Fibroblast of mammary gland (primary cell): ENCODE results near the gene CAMK1D.
A peak's percentile ranks its signal among the peaks of the same experiment; 100 is the strongest.
"Not testable (repeated sequence)": the region's sequence is repeated elsewhere in the genome, so short reads cannot be mapped to it uniquely, and the experiment has no call there.

Experiments
- DNase-seq: peaks from one replicate; pipeline ENCODE4 v3.0.0-alpha.2; 2010; ENCODE audit warnings: low read depth
- H3K4me3 ChIP-seq: 2 replicates; pipeline ENCODE4 v1.5.1; 2011; ENCODE audit warnings: low read depth, mild to moderate bottlenecking, low read length, moderate library complexity; ENCODE audit not compliant: control insufficient read depth
- TF ChIP-seq, protein P1 (sequence below): conservative IDR thresholded peaks from 2 replicates; pipeline ENCODE4 v1.5.1; 2011; ENCODE audit warnings: low read depth, low read length, inconsistent platforms; ENCODE audit not compliant: control insufficient read depth, insufficient read depth

CAMK1D gene

DNA sequence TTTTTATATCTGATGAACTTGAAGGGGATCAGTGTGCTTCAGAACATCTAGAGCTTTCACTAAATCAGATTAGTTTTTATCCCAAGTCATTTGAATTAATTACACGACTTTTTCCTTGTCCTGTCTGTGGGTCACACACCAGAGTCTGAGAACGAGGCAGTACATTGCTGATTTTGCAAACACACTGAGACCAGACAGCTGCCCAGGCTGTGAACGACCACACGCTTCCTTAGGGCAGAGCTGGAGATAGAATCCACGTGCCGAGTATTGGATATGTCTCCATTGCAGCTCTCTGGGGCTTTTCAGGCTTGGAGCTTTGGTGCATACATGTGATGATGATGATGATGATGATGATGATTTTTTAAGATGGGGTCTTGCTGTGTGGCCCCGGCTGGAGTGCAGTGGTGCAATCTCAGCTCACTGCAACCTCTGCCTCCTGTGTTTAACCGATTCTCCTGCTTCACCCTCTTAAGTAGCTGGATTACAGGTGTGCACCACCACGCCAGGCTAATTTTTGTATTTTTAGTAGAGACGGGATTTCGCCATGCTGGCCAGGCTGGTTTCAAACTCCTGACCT, 81.1 kb downstream of the CAMK1D start:
- no peak overlapping the region for H3K4me3 ChIP-seq
- no peak for DNase-seq
- TF ChIP-seq, protein P1, sequence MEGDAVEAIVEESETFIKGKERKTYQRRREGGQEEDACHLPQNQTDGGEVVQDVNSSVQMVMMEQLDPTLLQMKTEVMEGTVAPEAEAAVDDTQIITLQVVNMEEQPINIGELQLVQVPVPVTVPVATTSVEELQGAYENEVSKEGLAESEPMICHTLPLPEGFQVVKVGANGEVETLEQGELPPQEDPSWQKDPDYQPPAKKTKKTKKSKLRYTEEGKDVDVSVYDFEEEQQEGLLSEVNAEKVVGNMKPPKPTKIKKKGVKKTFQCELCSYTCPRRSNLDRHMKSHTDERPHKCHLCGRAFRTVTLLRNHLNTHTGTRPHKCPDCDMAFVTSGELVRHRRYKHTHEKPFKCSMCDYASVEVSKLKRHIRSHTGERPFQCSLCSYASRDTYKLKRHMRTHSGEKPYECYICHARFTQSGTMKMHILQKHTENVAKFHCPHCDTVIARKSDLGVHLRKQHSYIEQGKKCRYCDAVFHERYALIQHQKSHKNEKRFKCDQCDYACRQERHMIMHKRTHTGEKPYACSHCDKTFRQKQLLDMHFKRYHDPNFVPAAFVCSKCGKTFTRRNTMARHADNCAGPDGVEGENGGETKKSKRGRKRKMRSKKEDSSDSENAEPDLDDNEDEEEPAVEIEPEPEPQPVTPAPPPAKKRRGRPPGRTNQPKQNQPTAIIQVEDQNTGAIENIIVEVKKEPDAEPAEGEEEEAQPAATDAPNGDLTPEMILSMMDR, result no peak

DNA sequence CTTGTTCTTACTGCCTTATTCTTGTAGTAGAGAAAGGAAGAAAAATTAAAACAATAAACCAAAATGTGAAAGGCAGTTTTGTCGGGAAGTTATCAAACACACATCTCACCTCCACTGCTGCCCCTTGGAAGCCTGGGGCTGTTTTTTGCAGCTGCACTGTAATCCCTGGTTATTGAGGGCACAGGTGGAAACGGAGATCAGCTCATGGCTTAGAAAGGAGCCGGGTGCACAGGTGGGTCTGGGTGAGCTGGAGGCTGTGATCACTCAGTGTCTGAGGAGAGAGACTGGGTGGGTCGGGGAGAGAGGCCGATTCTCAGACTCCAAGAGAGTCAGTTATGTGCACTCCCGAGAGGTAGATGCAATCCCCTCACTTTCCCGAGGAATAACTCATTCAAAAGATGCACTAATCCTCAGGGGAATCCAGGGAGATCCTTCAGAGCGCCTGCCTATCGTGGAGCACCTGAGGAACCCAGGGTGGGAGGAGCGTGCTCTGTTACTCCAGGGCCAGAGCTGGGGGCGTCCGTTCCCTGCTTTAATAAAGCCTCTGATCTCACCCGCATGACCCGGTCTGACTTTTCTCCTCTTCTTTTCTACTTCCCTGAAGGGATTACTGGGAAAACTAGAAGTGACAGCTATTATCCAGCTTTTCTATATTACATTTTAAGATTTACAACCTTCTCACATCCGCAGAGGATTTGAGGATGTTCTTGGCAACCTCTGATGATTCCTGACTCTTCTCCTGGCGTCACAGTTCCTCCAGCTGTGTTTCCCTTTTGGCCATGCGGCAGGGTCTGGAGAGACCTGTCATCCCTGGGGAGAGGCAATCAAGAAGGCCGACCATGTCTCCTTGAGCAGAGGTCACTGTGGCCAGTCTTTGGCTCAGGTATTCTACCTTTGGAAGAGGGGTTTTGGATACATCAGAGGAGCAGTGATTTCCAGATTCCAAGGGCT, 82.1 kb downstream of the CAMK1D start:
- peak; percentile 47 for DNase-seq
- no peak overlapping the region for H3K4me3 ChIP-seq
- TF ChIP-seq, protein P1, result no peak

DNA sequence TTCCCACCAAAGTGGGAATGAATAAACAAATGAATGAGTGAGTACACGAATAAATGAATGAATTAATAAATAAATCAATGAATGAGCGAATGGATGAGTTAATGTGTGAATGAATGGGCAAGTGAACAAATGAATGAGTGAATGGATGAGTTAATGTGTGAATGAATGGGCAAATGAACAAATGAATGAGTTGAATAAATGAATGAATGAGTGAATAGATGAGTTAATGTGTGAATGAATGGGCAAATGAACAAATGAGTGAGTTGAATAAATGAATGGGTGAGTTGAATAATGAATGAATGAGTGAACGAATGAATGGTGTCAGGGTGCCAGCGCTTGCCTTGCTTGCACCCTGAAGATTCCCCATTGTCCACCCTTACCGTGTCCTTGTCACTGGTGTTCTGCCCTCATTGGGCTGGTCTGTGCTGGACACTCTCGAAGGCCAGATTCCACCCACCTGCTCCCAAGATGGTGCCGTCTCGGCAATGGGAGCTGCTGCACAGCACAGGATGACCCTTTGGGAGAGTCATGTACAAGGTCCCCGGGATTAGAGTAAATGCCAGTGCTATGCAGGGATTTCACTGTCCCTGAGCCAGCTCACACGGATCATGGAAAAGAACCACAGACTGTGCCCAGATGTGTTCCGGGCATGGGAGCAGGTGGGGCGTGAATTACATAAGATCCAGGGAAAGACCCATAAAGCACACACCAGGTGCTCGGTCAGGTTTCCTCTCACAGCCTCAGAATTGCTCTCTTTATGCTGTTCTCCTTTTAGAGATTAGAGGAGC, 83.2 kb downstream of the CAMK1D start:
- TF ChIP-seq, protein P1, result no peak
- no peak for DNase-seq
- H3K4me3 ChIP-seq, result no peak overlapping the region

DNA sequence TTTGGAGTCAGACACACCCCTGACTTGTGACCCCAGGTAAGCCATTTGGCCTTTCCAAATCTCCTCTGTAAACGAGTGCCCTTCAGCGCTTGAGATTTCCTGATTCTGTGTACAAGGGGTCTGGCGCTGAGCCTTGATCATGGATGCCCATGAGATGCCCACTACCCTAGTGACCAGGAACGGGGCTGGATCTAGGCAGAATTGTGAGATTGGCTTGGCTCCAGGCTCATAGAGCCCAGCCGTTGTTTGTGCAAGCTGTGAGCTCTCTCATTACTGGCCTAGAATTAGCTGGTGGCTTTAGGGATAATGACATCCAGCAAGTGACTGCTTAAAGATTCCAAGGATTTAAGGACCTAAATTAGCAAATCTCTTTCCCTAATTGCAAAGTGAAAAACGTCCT, 84.9 kb downstream of the CAMK1D start:
- no peak for DNase-seq
- TF ChIP-seq, protein P1, result no peak
- no peak overlapping the region for H3K4me3 ChIP-seq

DNA sequence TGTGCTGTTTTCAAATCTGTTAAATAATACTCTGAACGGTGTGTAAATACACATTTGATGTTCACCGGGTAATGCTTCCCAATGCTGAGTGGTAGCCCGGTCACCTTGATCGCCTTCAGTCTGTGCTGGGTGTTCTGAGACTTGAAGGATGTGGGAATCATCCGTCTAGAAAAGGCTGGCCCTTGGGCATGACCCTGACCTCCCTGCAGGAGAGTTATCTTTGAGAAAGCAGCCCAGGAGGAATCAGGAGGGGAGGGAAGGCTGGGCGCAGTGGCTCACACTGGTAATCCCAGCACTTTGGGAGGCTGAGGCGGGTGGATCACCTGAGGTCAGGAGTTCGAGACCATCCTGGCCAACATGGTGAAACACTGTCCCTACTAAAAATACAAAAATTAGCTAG, 85.3 kb downstream of the CAMK1D start:
- DNase-seq, H3K4me3 ChIP-seq: not testable (repeated sequence)

DNA sequence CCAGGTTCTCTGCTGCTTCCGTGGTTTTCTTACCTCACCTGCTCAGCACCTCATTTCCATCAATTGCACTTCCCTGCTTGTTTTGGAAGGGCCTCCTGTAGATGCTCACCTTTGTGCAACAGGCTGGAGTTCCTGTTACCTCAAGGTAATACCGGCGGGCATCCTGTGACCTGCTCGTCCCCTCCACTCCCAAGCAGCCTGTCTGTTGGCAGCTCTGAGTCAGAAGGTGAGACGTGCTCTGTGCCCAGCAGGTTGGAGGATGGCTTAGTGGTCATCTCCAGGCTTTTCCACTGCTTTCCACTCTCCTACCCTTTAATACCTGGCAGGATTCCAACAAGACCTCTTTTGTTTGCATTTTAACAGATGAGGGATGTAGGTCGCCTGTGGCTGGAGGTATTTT, 86.0 kb downstream of the CAMK1D start:
- TF ChIP-seq, protein P1, result no peak
- no peak for DNase-seq

More for the DNA sequence above, 86.0 kb downstream of the CAMK1D start:
- no peak overlapping the region for H3K4me3 ChIP-seq
